Measurements from ENCODE around the gene ADAM11. TPM values are rescaled to one million over a fixed set of nuclear protein-coding genes. Genes with fewer than 3 reads are reported as not detected.
"Not testable (repeated sequence)": the region's sequence is repeated elsewhere in the genome, so short reads cannot be mapped to it uniquely, and the experiment has no call there.

ADAM11 gene
- total and polyA plus RNA-seq, 2 donors from 2014 or later: 0.24 to 0.28 TPM

DNA sequence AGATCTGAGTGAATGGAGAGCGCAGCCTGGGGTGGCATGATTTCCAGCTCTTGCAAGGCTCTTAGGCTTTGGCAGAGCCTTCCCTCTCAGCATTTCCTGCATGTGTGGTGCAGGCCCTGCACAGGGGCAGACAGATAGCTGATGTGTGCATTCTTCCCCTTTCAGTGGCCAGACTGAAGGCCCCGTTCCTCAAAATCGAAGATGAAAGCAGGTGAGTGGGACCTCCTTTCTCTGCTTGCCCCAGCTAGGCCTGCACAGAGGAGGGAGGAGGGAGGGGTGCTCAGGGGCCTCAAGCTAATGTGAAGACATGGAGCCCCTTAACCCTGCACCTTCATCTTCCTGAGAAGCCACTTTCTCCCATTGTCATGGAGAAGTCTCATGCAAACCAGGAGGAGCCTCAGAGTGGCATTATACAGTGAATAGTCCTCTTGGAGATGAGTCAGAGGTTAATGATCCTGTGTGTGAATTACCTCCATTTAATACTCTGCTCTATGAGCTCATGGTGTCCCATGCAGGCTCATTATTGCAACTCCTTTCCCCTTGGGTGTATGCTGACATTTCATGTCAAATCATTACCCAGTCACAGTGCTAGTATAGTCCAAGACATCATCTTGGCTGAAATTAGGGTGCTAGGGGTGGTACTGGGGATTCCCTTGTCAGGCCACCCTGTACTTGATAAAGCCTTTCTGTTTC lies 20.4 kb upstream of the ADAM11 start:
- no peak for FAIRE-seq
- Histone ChIP-seq H3K9ac (ENCODE audit: low read length in 3 of 3) (no peak overlapping the region), H3K36me3 (ENCODE audit: control insufficient read depth in 2 of 3, insufficient read depth in 3 of 3, low read length in 3 of 3) (no peaks in the 10 kb centered on the region), H3K4me3 (ENCODE audit: low read length in 3 of 3) (no peak overlapping the region), H3K9me3 (ENCODE audit: control insufficient read depth in 2 of 3, insufficient read depth in 1 of 3, low read length in 3 of 3) (no peaks in the 10 kb centered on the region), H3K27me3 (ENCODE audit: control insufficient read depth, insufficient read depth, low read length) (no peaks in the 10 kb centered on the region), H3K27ac (ENCODE audit: low read depth in 2 of 2, low read length in 2 of 2) (no peak overlapping the region), H3K4me1 (ENCODE audit: control insufficient read depth in 2 of 3, insufficient read depth in 2 of 3, low read depth in 1 of 3, low read length in 3 of 3) (no peaks in the 10 kb centered on the region)
- intact Hi-C loops (cut with DNase I): no loop called here
- DNase-seq: no peak
- TF ChIP-seq, protein P1, sequence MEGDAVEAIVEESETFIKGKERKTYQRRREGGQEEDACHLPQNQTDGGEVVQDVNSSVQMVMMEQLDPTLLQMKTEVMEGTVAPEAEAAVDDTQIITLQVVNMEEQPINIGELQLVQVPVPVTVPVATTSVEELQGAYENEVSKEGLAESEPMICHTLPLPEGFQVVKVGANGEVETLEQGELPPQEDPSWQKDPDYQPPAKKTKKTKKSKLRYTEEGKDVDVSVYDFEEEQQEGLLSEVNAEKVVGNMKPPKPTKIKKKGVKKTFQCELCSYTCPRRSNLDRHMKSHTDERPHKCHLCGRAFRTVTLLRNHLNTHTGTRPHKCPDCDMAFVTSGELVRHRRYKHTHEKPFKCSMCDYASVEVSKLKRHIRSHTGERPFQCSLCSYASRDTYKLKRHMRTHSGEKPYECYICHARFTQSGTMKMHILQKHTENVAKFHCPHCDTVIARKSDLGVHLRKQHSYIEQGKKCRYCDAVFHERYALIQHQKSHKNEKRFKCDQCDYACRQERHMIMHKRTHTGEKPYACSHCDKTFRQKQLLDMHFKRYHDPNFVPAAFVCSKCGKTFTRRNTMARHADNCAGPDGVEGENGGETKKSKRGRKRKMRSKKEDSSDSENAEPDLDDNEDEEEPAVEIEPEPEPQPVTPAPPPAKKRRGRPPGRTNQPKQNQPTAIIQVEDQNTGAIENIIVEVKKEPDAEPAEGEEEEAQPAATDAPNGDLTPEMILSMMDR (IDR thresholded peaks at IDR 0.05; ENCODE audit: borderline replicate concordance, extremely low read depth, insufficient read depth): no peak

DNA sequence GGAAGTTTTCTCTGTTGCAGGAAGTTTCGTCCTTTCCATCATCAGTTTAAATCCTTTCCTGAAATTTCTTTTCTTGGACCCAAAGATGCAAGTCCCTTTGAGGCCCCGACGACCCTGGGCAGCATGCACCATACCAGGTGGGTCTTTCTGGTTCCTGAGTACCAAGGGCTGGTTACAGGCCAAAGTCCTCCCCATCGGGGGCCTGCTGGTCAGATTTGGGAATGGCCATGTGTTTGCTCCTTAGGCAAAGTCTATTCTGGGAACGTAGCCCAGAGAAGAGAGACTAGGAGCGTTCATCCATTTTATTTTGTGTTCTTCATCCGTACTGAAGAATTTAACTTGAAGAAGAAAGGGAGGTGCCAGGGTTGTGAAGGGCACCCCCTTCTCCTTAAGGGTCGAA lies 17.5 kb upstream of the ADAM11 start:
- H3K4me3 ChIP-seq (ENCODE audit: low read length in 3 of 3): no peak overlapping the region
- no peaks in the 10 kb centered on the region for H3K36me3 ChIP-seq (ENCODE audit: control insufficient read depth in 2 of 3, insufficient read depth in 3 of 3, low read length in 3 of 3)
- no peak for DNase-seq
- no peaks in the 10 kb centered on the region for H3K4me1 ChIP-seq (ENCODE audit: control insufficient read depth in 2 of 3, insufficient read depth in 2 of 3, low read depth in 1 of 3, low read length in 3 of 3)
- H3K27me3 ChIP-seq (ENCODE audit: control insufficient read depth, insufficient read depth, low read length): no peaks in the 10 kb centered on the region
- intact Hi-C loops (cut with DNase I): no loop called here
- TF ChIP-seq, protein P1 (IDR thresholded peaks at IDR 0.05; ENCODE audit: borderline replicate concordance, extremely low read depth, insufficient read depth): no peak
- no peaks in the 10 kb centered on the region for H3K9me3 ChIP-seq (ENCODE audit: control insufficient read depth in 2 of 3, insufficient read depth in 1 of 3, low read length in 3 of 3)
- no peak for FAIRE-seq
- H3K9ac ChIP-seq (ENCODE audit: low read length in 3 of 3): no peak overlapping the region
- H3K27ac ChIP-seq (ENCODE audit: low read depth in 2 of 2, low read length in 2 of 2): no peak overlapping the region

DNA sequence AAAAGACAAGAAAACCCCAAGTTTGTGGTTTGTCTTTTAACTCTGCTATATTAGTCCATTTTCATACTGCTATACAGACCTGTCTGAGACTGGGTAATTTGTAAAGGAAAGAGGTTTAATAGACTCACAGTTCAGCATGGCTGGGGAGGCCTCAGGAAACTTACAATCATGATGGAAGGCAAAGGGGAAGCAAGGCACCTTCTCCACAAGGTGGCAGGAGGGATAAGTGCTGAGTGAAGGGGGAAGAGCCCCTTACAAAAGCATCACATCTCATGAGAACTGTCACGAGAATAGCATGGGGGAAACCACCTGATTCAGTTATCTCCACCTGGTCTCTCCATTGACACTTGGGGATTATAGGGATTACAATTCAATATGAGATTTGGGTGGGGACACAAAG lies 13.5 kb upstream of the ADAM11 start:
- H3K9ac ChIP-seq (ENCODE audit: low read length in 3 of 3): no peak overlapping the region
- TF ChIP-seq, protein P1 (IDR thresholded peaks at IDR 0.05; ENCODE audit: borderline replicate concordance, extremely low read depth, insufficient read depth): no peak
- no peaks in the 10 kb centered on the region for H3K27me3 ChIP-seq (ENCODE audit: control insufficient read depth, insufficient read depth, low read length)
- FAIRE-seq (no peak), DNase-seq (no peak)
- no peaks in the 10 kb centered on the region for H3K36me3 ChIP-seq (ENCODE audit: control insufficient read depth in 2 of 3, insufficient read depth in 3 of 3, low read length in 3 of 3)
- no peak overlapping the region for H3K27ac ChIP-seq (ENCODE audit: low read depth in 2 of 2, low read length in 2 of 2)
- H3K4me1 ChIP-seq (ENCODE audit: control insufficient read depth in 2 of 3, insufficient read depth in 2 of 3, low read depth in 1 of 3, low read length in 3 of 3): no peaks in the 10 kb centered on the region
- H3K4me3 ChIP-seq (ENCODE audit: low read length in 3 of 3): no peak overlapping the region
- intact Hi-C loops (cut with DNase I): no loop called here
- no peaks in the 10 kb centered on the region for H3K9me3 ChIP-seq (ENCODE audit: control insufficient read depth in 2 of 3, insufficient read depth in 1 of 3, low read length in 3 of 3)

DNA sequence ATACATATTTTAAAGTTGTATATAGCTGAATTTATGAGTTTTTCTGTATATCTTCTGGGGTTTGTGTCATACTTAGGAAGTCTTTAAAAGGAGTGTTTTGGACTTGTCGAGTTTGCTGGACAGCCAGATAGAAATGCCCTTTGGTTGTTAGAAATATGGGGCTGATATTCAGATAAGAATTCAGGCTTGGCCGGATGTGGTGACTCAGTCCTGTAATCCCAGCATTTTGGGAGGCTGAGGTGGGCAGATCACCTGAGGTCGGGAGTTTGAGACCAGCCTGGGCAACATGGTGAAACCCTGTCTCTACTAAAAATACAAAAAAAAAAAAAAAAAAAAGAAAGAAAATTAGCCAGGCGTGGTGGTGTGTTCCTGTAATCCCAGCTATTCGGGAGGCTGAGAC lies 13.1 kb upstream of the ADAM11 start:
- H3K9ac ChIP-seq (ENCODE audit: low read length in 3 of 3); FAIRE-seq; H3K36me3 ChIP-seq (ENCODE audit: control insufficient read depth in 2 of 3, insufficient read depth in 3 of 3, low read length in 3 of 3): not testable (repeated sequence)

More for the DNA sequence above, 13.1 kb upstream of the ADAM11 start:
- intact Hi-C loops (cut with DNase I); H3K4me1 ChIP-seq (ENCODE audit: control insufficient read depth in 2 of 3, insufficient read depth in 2 of 3, low read depth in 1 of 3, low read length in 3 of 3); DNase-seq; H3K27ac ChIP-seq (ENCODE audit: low read depth in 2 of 2, low read length in 2 of 2); H3K9me3 ChIP-seq (ENCODE audit: control insufficient read depth in 2 of 3, insufficient read depth in 1 of 3, low read length in 3 of 3); H3K4me3 ChIP-seq (ENCODE audit: low read length in 3 of 3); H3K27me3 ChIP-seq (ENCODE audit: control insufficient read depth, insufficient read depth, low read length): not testable (repeated sequence)

All from kidney (tissue), 14 donors.